ENCODE measurements around the gene TPCN1. TPM values are rescaled to one million over a fixed set of nuclear protein-coding genes. Genes with fewer than 3 reads are reported as not detected.

The TPCN1 gene
- 51.9 TPM for total RNA-seq
- long read RNA-seq, full-length matches to known transcripts: 5 of 68 reads
- long read RNA-seq, partial matches to known transcripts: 53 of 68 reads
- long read RNA-seq, other reads (novel, unspliced or antisense): 10 of 68 reads

GRCh38 chr12:113221181-113221996, at the start of gene TPCN1:
Gene TPCN1 (plus strand): TSS chr12:113221464. CDS start chr12:113226853, 5,389 bp downstream.
- H3K4me1 ChIP-seq: peaks cover 32% of the 10 kb centered on the region

GRCh38 chr12:113171543-113171942, 49.7 kb upstream of the TPCN1 start:
- ATAC-seq: no peak
- no peak overlapping the region for H3K4me3 ChIP-seq
- DNase-seq: no peak
- intact Hi-C loops (cut with DNase I): loop anchor here (10.0 kb wide), 1 partner anchor 117 kb away; the partner anchor contains the start of gene DTX1
- H3K4me1 ChIP-seq: peaks cover 4% of the 10 kb centered on the region
- H3K27me3 ChIP-seq: no peaks in the 10 kb centered on the region
- H3K27ac ChIP-seq: no peak overlapping the region
- no peak for TF ChIP-seq CTCF (IDR thresholded peaks at IDR 0.05)
- peaks cover 98% of the 10 kb centered on the region for H3K36me3 ChIP-seq
- H3K9me3 ChIP-seq: no peaks in the 10 kb centered on the region

More at GRCh38 chr12:113221181-113221996, at the start of gene TPCN1:
- no peaks in the 10 kb centered on the region for H3K36me3 ChIP-seq
- peak within 1 kb of the TSS; percentile 86 for H3K4me3 ChIP-seq
- TF ChIP-seq CTCF (IDR thresholded peaks at IDR 0.05): no peak
- intact Hi-C loops (cut with DNase I): no loop called here
- ATAC-seq: peak; percentile 97
- peak; percentile 100 for DNase-seq
- H3K27me3 ChIP-seq: no peaks in the 10 kb centered on the region
- peak within 1 kb of the TSS; percentile 96 for H3K27ac ChIP-seq
- H3K9me3 ChIP-seq: no peaks in the 10 kb centered on the region

GRCh38 chr12:113172185-113172584, 49.1 kb upstream of the TPCN1 start:
- Histone ChIP-seq H3K27ac (no peak overlapping the region), H3K4me1 (peaks cover 4% of the 10 kb centered on the region), H3K9me3 (no peaks in the 10 kb centered on the region), H3K27me3 (no peaks in the 10 kb centered on the region), H3K36me3 (peaks cover 99% of the 10 kb centered on the region), H3K4me3 (no peak overlapping the region)
- no peak for DNase-seq
- TF ChIP-seq CTCF (IDR thresholded peaks at IDR 0.05): no peak
- no peak for ATAC-seq
- intact Hi-C loops (cut with DNase I): loop anchor here (10.0 kb wide), 1 partner anchor 117 kb away; the partner anchor contains the start of gene DTX1

- Histone ChIP-seq H3K36me3 (peaks cover 100% of the 10 kb centered on the region), H3K27me3 (no peaks in the 10 kb centered on the region), H3K9me3 (no peaks in the 10 kb centered on the region), H3K27ac (no peak overlapping the region), H3K4me1 (peaks cover 4% of the 10 kb centered on the region), H3K4me3 (no peak overlapping the region)
- DNase-seq: no peak
- no peak for ATAC-seq
- intact Hi-C loops (cut with DNase I): loop anchor here (10.0 kb wide), 1 partner anchor 118 kb away; the partner anchor contains the start of gene DTX1
- TF ChIP-seq CTCF (IDR thresholded peaks at IDR 0.05): no peak
Measured at GRCh38 chr12:113173081-113173698, 48.1 kb upstream of the TPCN1 start.

GRCh38 chr12:113174461-113175384, 46.5 kb upstream of the TPCN1 start:
- H3K27ac ChIP-seq: no peak overlapping the region
- H3K4me3 ChIP-seq: no peak overlapping the region
- intact Hi-C loops (cut with DNase I): loop anchor here (10.0 kb wide), 1 partner anchor 120 kb away; the partner anchor contains the start of gene DTX1
- TF ChIP-seq CTCF (IDR thresholded peaks at IDR 0.05): peak; percentile 99
- ATAC-seq (peak; percentile 92), DNase-seq (peak; percentile 83)
- H3K27me3 ChIP-seq: no peaks in the 10 kb centered on the region
- no peaks in the 10 kb centered on the region for H3K9me3 ChIP-seq
- peaks cover 100% of the 10 kb centered on the region for H3K36me3 ChIP-seq
- peaks cover 4% of the 10 kb centered on the region for H3K4me1 ChIP-seq

All from upper lobe of right lung (tissue), 1 donor.